ENCODE results near the gene TSGA10IP.
"Not testable (repeated sequence)": the region's sequence is repeated elsewhere in the genome, so short reads cannot be mapped to it uniquely, and the experiment has no call there.

Gene TSGA10IP

DNA sequence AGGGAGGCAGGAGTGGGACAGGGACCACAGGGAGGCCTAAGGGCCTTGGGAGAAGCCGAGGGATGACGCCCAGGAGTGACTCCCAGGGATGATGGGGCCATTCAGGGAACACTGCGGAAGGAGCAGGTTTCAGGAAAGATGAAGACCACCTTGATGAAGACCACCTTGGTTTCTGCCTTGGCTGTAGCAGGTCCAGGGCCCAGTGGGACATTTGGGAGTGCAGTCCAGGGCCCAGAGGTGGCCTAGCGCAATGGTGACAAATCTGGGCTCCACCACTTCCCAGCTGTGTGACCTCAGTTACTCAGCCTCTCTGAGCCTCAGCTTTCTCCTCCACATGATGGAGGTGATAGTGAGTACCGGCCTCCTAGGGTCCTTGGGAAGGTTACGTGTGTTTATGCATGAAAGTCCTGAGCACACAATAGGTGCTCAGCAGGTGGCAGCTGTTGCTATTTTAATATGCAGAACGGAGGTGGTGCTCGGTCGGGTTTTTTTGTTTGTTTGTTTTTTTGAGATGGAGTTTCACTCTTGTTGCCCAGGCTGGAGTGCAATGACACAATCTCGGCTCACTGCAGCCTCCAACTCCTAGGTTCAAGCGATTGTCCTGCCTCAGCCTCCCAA, 770 bp downstream of the TSGA10IP start:
- no peak for DNase-seq (ENCODE audit: low read depth in 4 of 4, low spot score in 1 of 4)

DNA sequence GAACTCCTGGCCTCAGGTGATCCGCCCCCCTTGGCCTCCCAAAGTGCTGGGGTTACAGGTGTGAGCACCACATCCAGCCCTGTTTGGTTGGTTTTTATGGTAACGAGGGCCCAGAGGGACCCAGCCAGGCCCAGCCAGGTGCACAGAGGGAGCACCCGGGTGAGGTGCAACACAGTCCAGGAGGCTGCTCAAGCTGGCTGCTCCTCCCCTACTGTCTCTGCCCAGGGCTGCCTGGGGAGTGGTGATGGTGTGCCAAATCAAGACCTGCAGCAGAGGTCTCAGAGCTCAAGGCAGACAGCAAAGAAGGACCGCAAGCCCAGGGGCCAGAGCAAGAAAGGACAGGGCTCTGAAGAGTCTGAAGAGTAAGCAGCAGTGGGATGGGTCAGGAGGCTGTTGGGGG, 1.4 kb downstream of the TSGA10IP start:
- DNase-seq (ENCODE audit: low read depth in 4 of 4, low spot score in 1 of 4), result no peak

DNA sequence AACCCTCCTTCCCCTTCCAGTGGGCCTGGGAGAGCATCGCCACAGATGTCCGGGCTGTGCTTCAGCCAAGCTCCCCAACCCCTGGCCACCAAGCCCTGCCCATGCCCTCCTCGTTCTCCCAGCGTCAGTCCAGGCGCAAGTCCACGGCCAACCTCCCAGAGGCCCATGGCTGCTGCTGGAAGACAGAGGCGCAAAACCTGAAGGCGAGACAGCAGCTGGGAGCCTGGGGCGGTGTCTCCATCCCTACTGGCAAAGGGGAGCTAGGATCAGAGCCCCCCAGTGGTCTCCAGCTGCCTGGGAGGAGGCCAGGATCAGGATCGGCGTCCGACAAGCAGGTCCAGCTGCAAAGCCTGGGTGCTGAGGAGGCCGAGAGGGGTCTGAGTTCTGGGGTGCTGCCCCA, 1.9 kb downstream of the TSGA10IP start:
- no peak for DNase-seq (ENCODE audit: low read depth in 4 of 4, low spot score in 1 of 4)

DNA sequence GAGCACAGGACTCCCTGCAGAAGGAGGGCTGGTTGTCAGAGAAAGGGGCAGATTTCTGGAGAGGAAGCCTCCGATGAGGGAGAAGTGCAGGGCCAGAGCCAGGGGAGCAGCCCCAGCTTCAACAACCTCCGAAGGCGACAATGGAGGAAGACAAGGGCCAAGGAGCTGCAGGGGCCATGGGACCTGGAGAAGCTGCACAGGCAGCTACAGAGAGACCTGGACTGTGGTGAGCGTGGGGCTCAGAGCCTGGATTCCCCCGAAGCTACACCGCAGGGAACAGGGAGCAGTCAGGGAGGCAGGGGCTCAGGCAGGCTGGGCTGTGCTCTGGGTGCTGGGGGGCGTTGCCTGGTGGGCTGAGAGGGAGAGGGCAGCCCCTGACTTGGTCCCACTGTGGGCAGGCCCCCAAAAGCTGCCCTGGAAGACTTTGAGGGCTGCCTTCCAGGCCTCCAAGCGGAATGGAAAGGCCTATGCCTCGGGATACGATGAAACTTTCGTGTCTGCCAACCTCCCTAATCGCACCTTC, 2.4 kb downstream of the TSGA10IP start:
- DNase-seq (ENCODE audit: low read depth in 4 of 4, low spot score in 1 of 4), result no peak

DNA sequence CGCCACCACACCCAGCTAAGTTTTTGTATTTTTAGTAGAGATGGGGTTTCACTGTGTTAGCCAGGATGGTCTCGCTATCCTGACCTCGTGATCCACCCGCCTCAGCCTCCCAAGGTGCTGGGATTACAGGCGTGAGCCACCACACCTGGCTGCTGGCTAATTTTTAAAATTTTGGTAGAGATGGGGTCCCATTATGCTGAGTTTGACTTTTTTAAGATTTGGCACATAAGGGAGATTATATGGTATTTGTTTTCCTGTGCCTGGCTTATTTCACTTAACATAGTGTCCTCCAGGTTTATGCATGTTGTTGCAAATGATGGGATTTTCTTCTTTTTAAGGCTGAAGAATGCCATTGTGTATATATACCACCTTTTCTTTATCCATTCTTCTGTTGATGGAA, 5.4 kb downstream of the TSGA10IP start:
- DNase-seq (ENCODE audit: low read depth in 4 of 4, low spot score in 1 of 4), result not testable (repeated sequence)

DNA sequence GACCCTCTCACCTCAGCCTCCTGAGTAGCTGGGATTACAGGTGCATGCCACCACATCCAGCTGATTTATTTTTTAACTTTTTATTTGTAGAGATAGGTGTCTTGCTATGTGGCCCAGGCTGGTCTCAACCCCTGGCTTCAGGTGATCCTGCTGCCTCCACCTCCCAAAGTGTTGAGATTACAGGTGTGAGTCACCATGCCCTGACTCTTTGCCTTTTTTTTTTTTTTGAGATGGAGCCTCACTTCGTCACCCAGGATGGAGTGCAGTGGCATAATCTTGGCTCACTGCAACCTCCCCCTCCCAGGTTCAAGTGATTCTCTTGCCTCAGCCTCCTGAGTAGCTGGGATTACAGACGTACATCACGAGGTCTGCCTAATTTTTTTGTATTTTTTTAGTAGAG, 6.4 kb downstream of the TSGA10IP start:
- not testable (repeated sequence) for DNase-seq (ENCODE audit: low read depth in 4 of 4, low spot score in 1 of 4)

DNA sequence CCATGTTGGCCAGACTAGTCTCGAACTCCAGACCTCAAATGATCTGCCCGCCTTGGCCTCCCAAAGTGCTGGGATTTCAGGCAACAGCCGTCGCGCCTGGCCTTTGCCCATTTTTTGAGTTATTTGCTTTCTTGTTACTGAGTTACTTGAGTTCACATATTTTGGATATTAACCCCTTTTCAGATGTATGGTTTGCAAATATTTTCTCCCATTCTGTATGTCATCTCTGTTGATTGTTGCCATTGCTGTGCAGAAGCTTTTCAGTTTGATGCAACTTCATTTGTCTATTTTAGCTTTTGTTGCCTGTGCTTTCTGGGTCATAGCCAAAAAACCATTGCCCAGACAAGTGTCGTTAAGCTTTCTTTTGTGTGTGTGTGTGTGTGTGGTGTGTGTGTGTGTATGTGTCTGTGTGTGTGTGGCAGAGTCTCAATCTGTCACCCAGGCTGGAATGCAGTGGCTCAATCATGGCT, 6.8 kb downstream of the TSGA10IP start:
- no peak for DNase-seq (ENCODE audit: low read depth in 4 of 4, low spot score in 1 of 4)

DNA sequence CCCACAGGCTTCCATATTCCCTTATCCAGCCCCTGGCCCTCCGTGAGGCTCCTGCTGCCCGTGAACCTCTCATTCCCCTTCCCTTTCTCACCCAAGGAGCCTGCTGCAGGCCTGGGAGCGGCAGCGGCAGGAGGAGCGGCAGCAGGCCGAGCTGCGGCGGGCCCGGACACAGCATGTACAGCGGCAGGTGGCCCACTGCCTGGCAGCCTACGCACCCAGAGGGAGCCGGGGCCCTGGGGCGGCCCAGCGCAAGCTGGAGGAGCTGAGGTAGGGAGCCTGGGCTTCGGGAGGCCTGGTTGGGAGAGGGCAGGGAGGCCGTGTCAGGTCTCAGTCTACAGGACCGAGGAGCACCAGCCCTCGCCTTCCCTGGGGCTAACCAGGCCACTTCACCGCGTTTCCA, 8.2 kb downstream of the TSGA10IP start:
- no peak for DNase-seq (ENCODE audit: low read depth in 4 of 4, low spot score in 1 of 4)

DNA sequence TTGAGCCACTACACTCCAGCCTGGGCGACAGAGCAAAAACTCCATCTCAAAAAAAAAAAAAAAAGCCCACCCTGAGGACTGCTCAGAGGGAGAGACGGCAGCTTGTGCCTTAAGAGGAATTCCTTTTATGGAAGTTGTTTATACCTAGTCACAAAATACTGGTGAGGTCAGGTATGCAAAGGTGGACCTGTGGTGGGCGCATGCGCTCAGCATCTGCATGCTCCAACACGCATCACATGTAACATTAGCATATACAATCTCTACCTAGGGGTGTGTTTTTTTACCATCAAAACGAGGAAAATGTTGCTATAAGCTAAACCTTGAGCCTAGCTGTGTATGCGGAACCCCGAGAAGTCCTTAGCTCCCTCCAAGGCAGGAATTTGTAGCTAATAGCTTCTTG, 9.5 kb downstream of the TSGA10IP start:
- no peak for DNase-seq (ENCODE audit: low read depth in 4 of 4, low spot score in 1 of 4)

DNA sequence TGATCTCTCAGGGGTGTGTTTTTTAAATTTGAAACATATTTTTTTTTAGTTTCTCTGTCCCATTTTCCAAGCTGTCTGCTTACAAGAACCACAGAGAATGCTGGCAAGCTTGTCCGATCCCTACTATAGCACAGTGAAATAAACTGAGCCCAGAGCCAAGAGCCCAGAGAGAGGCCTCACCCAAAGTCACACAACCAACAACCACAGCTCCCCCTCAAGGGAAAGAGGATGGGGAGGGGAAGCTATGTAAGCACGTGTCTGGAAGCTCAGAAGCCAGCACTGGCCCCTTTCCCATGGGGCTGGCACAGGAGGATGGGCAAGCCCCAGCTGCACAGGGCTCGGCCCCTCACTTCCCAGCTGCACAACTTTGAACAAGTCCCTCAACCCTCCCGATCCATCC, 13.0 kb downstream of the TSGA10IP start:
- no peak for DNase-seq (ENCODE audit: low read depth in 4 of 4, low spot score in 1 of 4)

DNA sequence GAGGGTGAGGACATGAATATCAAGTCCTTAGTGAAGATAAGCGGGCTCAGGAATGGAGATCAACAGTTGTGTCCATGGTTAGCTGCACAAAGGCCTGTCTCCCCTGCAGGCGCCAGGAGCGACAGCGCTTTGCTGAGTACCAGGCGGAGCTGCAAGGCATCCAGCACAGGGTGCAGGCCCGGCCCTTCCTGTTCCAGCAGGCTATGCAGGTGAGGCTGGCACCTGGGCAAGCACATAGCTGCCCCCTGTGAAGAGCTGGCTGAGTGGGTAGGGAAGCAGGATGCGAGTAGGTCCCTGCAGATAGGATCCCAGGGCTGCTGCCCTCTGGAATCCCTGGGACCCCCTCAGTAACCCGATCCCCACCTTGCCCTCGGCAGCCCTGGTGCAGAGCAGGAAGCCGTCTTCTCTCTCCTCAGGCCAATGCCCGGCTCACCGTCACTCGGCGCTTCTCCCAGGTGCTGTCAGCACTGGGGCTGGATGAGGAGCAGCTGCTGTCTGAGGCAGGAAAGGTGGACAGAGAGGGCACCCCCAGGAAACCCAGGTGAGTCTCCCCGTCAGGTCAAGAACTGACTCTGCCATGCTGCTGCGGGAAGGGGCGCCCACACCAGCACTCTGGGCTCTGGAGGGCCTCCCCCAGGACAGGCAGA, 13.6 kb downstream of the TSGA10IP start:
- DNase-seq (ENCODE audit: low read depth in 4 of 4, low spot score in 1 of 4), result no peak

DNA sequence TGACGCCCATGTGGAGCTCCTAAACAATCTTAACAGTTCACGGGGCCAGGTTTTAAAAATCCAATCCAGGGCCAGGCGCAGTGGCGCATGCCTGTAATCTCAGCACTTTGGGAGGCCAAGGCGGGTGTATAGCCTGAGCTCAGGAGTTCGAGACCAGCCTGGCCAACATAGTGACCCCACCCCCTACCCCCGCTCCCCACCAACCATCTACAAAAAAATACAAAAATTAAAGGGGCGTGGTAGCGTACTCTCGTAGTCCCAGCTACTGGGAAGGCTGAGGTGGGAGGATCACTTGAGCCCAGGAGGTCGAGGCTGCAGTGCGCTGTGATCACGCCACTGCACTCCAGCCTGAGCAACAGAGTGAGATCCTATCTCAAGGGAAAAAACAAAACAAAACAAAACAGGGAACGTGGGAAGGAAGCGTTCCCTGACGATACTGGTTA, 15.6 kb downstream of the TSGA10IP start:
- DNase-seq (ENCODE audit: low read depth in 4 of 4, low spot score in 1 of 4), result no peak

DNA sequence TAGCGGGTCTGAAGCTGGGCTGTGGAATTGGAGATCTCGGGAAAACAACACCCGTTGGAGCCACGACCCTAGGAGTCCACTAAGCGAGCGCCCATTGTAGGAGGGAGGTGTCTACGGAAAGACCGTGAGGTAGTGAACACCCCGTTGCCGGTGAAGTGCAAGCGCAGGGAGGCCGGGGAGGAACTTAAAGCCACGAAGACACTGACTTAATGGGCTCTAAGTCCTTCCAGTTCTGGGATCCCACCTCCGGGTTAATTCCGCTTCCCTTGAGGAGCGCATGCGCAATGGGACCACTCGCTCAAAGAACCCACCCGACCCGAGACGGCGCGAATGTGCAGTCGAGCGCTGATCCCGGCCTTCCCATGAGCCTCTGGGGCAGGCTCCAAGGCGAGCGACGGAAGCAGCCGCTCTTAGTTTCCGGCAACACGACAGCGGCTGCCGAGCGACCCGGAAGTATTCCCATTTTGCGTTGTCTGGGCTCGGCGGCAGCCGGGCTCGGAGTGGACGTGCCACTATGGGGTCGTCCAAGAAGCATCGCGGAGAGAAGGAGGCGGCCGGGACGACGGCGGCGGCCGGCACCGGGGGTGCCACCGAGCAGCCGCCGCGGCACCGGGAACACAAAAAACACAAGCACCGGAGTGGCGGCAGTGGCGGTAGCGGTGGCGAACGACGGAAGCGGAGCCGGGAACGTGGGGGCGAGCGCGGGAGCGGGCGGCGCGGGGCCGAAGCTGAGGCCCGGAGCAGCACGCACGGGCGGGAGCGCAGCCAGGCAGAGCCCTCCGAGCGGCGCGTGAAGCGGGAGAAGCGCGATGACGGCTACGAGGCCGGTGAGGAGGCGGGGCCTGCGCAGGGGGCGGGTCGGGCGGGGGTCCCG, 16.2 kb downstream of the TSGA10IP start, which contains the start of gene SART1:
TSS of gene SART1 (plus strand) at position 468 of the 874 bp plus-strand sequence. CDS start at position 515, 47 bp downstream.
- peak; percentile 84 to 95 (median 90) for DNase-seq (ENCODE audit: low read depth in 4 of 4, low spot score in 1 of 4)

DNA sequence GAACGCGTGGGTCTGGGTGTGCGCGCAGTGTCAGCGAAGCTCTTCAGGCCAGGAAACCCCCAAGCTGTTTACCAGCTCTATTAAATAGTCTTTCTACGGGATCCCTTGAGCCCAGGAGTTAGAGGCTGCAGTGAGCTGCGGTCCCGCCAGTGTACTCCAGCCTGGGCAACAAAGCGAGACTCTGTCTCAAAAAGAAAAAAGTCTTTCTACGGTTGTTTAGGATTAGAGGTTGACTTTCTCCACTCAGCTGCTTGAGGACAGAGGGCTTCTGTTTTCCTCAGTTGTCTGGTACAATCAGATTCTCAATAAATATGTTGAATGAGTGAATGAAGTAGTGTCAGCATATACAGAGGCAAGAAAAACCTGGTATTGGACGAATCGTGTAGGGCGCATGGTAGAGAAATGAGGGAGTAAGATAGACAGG, 16.9 kb downstream of the TSGA10IP start:
- DNase-seq (ENCODE audit: low read depth in 4 of 4, low spot score in 1 of 4), result no peak

DNA sequence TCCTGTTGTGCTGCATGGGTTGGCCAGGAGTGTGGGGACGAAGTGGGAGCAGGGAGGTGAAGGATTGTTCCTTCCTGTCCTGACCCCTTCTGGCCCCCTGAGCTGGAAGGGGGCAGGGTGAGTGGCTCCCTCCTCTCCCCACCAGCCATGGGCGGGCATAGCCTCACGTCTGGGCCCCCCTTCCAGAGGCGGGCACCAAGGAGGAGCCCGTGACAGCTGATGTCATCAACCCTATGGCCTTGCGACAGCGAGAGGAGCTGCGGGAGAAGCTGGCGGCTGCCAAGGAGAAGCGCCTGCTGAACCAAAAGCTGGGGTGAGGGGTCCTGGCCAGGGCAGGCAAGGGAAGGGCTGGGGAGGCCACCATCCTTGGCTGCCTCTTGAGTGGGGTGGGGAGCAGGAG, 19.6 kb downstream of the TSGA10IP start:
- no peak for DNase-seq (ENCODE audit: low read depth in 4 of 4, low spot score in 1 of 4)

DNA sequence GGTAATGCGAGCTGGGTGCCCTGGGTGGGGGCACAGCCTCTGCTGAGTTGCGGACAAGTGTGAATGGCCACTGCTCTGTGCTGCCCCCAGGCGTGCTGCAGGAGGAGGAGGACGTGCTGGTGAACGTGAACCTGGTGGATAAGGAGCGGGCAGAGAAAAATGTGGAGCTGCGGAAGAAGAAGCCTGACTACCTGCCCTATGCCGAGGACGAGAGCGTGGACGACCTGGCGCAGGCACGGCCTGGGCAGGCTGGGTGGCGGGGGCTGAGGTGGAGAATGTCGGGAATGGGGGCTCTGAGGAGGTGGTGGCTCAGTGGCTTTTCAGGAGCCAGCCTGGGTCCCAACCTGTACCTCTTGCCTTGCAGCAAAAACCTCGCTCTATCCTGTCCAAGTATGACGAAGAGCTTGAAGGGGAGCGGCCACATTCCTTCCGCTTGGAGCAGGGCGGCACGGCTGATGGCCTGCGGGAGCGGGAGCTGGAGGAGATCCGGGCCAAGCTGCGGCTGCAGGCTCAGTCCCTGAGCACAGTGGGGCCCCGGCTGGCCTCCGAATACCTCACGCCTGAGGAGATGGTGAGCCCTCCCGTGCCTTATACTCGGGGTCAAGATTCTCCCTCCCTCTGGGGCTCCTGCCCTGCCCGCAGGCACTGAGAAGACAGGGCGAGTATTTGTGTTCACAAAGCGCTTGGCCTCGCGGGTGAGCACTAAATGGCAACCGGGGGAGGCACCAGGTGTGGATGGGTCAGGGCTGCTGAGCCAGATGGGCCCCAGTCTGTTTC, 20.9 kb downstream of the TSGA10IP start:
- no peak for DNase-seq (ENCODE audit: low read depth in 4 of 4, low spot score in 1 of 4)

DNA sequence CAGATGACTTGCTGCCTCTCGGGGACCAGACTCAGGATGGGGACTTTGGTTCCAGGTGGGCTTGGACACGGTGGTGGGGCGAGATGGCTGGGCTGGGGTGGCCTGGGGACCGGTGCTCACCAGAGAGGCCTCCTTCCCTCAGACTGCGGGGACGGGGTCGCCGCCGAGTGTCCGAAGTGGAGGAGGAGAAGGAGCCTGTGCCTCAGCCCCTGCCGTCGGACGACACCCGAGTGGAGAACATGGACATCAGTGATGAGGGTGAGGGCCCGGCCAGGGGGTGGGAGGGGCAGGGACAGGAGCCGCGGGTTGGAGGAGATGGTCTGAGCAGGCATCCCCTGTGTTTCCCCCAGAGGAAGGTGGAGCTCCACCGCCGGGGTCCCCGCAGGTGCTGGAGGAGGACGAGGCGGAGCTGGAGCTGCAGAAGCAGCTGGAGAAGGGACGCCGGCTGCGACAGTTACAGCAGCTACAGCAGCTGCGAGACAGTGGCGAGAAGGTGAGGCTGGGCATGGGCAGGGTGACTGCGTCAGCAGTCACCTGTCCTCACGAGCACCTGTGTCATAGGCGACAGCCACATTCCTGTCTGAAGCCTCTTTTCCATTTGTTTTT, 22.2 kb downstream of the TSGA10IP start:
- no peak for DNase-seq (ENCODE audit: low read depth in 4 of 4, low spot score in 1 of 4)

DNA sequence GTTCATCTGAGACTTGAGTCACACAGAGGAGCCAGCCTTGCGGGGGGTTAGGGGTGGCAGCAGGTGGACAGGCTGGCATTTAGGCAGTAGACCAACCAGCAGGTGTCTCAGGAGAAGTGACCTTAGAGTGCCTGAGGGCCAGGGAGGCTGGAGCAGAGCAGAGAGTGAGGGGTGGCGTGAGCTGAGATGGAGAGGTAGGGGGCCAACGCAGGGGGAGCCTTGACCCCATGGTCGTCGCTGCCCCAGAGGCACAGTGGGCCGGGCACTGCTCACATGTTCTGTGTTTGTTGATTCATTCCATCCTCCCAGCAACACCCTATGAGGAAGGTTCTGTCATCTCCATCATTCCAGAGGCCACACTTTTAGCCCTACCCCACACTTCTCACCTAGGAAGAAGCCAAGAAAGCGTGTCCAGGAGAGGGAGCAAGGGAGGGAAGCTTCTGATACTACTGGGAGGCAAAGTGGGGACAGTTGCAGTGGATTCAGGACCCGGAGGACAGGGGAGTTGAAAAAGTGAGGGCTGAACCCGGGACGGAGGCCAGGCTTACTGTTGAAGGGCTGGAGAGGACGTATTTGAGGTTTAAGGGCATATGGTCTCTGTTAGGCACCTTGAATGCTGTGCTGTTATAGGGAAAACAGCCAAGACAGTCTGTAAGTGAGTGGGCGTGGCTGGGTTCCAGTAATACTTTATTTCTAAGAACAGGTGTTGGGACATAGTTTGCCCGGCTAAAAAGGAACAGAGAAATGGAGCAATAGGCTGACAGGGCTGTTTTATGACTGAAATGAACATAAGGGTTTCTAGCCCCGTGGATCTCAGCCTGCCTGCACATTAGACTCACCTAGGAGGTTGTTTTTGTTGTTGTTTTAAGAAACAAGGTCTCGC, 23.6 kb downstream of the TSGA10IP start:
- DNase-seq (ENCODE audit: low read depth in 4 of 4, low spot score in 1 of 4), result no peak

DNA sequence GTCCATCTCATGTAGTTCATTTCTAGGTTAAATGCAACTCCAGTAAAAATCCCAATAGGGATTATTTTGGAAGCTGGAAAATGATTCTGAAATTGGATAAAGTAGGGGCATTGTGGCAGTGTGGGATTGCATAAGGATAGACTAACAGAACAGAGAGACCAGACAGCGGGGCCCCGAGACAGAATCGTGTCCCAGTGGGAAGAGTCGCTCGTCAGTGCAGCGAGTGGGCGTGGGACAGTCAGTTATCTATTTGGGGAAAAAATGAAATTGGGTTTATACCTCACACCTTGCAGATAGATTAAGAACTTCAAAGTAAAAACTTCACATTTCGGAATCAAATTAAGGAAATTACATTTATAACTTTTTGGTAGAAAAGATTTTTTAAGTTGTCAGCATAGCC, 26.8 kb downstream of the TSGA10IP start:
- no peak for DNase-seq (ENCODE audit: low read depth in 4 of 4, low spot score in 1 of 4)

Measured in stimulated activated CD4-positive, alpha-beta T cell treated with anti-CD3 and anti-CD28 coated beads, Interleukin-1b, Interleukin-23, amount 100 ng/mL, for 24 hours (primary cell).